NCI-H345 (cell line): ENCODE results near the gene HOXD3.

Experiments used
- DNase-seq: peaks from one replicate; lab custom pipeline; 2025; lab: John Stamatoyannopoulos, UW

HOXD3 gene

DNA sequence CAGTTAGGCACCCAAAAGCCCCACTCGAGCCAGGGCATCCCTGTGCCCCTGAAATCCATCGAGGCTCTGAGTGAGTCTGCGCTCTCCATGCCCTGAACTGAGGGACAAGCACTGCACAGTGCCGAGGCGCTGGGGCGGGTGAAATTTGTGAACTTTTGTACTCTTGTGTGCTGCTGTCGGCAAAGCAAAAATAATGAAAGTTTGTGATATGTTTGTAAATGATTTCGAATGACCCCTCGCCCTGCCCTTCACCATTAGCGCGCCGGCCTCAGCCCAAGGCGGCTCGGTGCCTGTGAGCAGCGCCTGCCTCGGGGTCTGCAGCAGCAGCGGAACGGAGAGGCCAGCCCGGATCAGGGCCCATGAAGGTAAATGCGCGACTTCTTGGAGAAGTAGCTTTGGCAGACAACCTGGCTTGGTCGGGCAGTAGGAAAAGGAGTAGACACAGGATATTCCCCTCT lies 7.6 kb upstream of the HOXD3 start:
- DNase-seq: no peak

GRCh38 chr2:176149939-176150583 lies 7.0 kb upstream of the HOXD3 start:
- no peak for DNase-seq

DNA sequence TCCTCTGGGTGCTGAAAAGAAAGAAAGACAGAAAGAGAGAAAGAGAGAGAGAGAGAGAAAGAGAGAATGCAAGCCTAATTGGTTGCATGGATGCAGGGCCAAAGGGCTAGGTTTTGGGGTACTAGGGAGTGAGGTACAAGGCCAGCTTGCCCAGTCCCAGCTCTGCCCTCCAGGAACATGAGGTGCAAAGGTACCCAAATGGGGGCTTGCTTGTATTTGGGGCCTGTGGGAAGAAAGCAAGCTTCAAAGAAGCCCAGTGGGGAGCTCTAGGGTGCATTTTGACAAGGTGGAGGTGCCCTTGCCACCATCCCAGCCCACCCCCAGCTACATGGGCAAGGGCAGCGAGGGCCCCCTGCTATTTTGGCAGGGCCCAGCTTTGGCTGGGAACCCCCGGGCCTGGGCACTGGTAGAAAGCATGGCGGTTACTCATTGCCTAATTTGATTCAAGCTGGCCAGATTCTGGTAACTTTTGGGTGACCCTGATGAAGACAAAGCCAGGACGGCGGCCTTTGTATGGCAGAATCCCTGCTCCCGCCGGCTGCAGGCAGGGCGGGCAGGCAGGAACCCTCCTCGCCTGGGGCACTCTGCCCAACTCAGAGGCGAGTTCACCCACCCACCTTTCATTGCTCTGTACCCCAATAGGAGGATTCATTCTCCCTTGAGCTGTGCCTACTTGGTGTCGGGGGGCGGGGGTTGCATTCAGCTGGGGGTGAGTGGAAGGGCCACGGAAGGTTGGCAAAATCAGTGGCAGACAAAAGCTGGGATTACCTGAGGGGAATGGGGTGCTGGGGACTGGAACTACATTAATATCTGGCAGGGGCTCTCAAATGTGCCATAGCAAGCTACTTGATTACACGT lies 6.3 kb upstream of the HOXD3 start:
- DNase-seq: no peak

- peak; percentile 37 for DNase-seq
These were observed 5.4 kb upstream of the HOXD3 start, which contains the start of gene HOXD4 for GRCh38 chr2:176151442-176152287. HOXD4 (plus strand) TSS chr2:176151550; CDS start chr2:176151634, 84 bp downstream.

GRCh38 chr2:176152350-176153181 lies 4.5 kb upstream of the HOXD3 start:
- DNase-seq: no peak

DNA sequence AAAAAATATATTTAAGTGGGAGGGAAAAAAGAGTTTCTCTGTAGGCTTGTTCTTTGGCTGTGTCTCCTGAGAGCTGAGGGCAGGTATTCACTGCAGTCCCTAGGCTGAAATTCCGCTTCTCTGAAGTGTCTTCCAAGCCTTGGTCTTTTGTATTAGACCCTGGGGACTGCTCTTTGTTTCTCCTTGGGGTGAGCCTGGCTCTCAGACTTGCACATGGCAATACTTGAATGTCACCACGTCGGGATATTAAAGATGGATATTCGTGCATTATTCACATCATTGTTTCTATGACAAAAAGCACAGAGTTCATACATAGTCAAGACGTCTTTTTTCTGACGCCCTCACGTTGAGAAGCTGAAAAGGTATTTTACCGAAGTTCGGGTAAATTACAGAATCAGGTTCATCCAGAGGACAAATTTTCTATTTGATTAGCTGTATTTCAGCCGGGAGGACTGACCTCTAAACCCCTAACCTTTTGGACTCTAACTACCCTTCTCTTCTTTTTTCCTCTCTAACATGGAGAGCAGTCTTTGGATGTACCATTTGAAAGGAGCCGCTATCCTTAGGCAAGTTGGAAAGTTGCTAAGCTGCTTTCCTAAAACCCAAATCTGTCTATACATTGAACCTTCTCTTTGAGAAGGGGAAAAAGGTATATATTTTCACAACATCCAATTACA lies 2.4 kb upstream of the HOXD3 start:
- no peak for DNase-seq

DNA sequence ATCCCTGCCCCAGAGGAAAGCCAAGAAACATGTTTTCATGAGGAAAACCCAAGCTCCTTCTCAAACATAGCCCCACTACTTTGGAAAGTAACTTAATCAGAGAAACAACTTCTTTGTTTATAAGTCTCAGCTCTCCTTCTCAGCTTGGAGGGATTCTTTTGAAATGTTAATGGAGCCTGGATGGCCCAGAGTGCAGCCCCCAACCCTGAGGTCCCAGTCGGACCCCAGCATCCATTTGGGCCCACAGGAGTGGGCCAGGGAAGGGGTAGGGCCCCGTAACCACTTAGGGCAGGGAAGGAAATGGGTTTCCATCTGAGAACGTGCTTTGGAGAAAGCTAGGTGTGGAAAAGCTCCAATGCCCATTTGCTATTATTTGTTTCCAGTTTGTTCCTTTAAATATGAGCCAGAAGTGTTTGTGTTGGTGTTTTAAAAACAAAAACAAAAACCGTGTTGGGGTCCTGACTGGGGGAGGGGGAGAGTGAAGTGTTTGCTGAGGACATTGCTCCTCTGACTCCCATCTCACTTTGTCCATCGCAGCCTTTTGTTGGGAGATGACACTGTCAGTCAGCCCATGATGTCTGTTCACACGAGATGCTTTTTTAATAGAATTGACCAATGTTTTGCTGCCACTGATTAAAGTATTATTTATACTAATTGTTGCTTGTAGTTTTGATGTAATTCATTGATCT lies 1.6 kb upstream of the HOXD3 start:
- no peak for DNase-seq

DNA sequence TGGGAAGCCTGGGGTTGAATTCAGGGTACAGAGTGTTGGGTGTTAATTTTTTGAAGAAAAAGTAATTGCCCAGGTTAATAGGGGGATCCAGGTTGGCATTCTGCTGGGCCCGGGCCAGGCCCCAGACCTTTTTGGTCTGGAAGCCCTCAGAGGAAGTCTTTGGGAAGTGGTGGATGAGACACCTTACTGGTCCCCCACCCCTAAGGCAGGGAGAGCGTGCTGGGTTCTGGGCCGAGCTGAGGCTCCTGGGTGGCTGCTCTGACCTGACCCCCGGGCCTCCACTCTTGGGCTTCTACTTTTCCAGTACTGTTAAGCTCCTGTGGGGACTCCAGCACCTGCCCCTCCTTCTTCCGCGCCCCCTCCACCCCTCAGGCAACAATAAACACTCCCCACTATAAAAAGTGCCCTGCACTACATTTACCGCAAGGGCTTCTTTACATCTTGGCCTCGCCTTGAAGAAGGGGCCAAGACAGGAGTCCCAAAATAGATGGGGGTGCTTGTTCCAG lies 753 bp upstream of the HOXD3 start:
- DNase-seq: no peak

DNA sequence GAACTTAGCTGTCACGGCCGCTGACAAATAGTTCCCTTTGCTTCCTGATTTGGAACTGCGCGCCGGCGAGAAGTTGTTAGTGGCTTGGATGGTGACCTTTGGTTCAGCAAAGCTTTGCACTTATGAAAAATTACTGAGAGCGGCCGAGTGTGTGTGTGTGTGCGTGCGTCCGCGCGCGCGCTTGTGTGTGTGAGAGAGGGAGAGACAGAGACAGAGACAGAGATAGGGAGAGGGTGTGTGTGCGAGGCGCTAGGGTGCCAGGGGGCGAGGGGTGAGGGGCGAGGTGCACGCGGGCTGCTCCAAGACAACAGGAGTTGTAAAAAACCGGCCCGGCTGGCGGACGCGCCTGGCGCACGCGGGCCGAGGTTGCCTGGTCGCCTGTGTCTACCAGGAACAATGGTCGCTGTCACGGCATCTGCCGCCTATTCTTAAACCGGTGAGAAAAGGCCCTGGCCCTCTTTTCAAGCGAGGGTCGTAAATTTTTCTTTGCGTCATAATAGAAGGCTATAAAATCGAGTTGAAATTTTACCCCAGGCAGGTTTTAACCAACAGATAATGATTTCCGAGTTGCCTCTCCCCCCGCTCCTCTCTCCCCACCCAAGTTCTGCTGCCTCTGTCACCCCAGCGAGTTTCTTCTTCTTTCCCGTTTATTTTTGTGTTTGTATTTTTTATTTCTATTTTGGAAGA lies 535 bp downstream of the HOXD3 start:
- DNase-seq: peak; percentile 68

- peak; percentile 54 for DNase-seq
These were observed 1.1 kb downstream of the HOXD3 start for GRCh38 chr2:176158186-176158591.

GRCh38 chr2:176158855-176159662 lies 2.0 kb downstream of the HOXD3 start:
- no peak for DNase-seq

DNA sequence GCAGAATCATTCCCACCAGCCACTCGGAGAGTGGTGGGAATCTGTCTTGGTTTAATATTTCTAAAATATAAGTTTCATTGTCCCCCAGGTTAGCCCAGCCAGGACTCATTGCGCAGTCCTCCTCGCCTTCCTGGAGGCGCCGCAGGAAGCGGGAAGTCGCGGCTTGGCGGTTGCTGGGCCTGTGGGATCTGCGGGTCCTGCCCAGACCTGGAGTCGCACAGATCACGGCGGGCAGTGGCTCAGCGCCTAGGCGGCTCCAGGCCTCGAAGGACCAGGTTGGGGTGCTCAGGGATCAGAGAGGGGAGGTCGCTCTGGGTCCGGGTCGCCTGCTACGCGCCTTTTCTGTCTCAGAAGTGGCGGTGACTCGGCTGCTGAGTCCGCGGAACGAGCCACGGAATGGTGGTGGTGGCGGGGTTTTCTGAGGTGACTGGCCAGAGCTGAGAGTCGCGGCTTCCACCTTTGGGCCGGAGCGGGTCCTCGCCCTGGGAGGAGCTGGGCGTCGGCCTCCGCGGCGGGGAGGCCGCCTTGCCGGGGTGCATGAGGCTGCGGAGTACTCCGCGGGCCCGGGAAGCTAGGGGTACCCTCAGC lies 2.6 kb downstream of the HOXD3 start:
- no peak for DNase-seq

- no peak for DNase-seq
These were observed 3.3 kb downstream of the HOXD3 start for GRCh38 chr2:176160251-176160985.

GRCh38 chr2:176160986-176161824 lies 4.1 kb downstream of the HOXD3 start:
- DNase-seq: no peak

DNA sequence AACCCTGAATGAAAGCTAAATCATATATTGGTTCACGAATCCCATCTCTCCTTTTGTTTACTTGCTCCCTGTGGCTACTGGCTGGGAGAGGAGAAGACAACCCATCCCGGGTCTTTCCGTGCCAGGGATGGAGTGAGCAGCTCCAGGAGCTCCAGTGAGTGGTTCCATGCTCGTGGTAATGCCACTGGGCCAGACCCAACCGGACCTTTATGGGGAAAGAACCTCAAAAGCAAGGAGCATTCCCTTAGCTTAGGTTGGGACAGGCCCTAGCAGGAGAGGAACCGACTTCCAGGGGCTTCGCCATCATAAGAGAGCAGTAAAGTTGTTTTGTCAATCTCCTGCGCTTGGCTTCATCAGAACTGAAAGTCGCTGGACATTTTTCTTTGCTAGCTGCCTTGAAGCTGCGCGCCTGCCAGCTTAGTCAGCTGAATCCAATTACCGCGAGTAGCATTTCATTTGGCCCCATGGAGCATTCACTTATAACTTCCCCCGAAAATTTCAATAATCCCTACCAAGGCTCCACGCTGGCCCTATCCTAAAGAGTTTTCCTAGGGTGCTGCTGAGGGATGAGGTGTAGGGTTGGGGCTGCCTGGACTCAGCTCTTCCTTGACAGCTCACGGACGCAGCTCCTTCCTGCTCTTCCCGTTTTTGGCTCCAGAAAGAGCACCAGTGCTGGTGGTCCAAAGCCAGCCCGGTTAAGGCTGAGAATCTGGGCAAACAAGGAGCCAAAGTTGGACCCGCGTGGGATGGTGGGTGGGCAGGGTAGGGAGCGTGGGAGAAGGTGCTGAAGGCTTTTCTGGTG lies 4.9 kb downstream of the HOXD3 start:
- no peak for DNase-seq
